ENCODE measurements around the gene TNFRSF11A. TPM values are rescaled to one million over a fixed set of nuclear protein-coding genes. Genes with fewer than 3 reads are reported as not detected.

The TNFRSF11A gene
- total RNA-seq, 4 donors from 2014 or later = 1.4 to 3.2 (median 1.8) TPM; not detected in 1

GRCh38 chr18:62396967-62397366 is 71.9 kb downstream of the TNFRSF11A start:
- TF ChIP-seq CTCF (IDR thresholded peaks at IDR 0.05 in 4 of 5, conservative IDR thresholded peaks at IDR 0.05 in 1 of 5) (no peak), POLR2A (IDR thresholded peaks at IDR 0.05) (no peak)
- no peaks in the 10 kb centered on the region for H3K4me1 ChIP-seq
- no peak overlapping the region for H3K4me3 ChIP-seq
- intact Hi-C loops (cut with DNase I; ENCODE audit: low total_unique reads) (no loop called here), in situ Hi-C loops (cut with MboI; ENCODE audit: low sequenced_read_pairs in 4 of 4) (no loop called here)
- no peaks in the 10 kb centered on the region for H3K36me3 ChIP-seq
- no peak overlapping the region for H3K27ac ChIP-seq
- DNase-seq (no peak), ATAC-seq (no peak)
- no peaks in the 10 kb centered on the region for H3K9me3 ChIP-seq
- H3K27me3 ChIP-seq = no peaks in the 10 kb centered on the region

- DNase-seq (no peak), ATAC-seq (no peak)
- in situ Hi-C loops (cut with MboI; ENCODE audit: low sequenced_read_pairs in 4 of 4) (no loop called here), intact Hi-C loops (cut with DNase I; ENCODE audit: low total_unique reads) (no loop called here)
- Histone ChIP-seq H3K9me3 (no peaks in the 10 kb centered on the region), H3K27ac (no peak overlapping the region), H3K36me3 (no peaks in the 10 kb centered on the region), H3K4me3 (no peak overlapping the region), H3K4me1 (no peaks in the 10 kb centered on the region), H3K27me3 (no peaks in the 10 kb centered on the region)
- no peak for TF ChIP-seq CTCF (IDR thresholded peaks at IDR 0.05 in 4 of 5, conservative IDR thresholded peaks at IDR 0.05 in 1 of 5)
- TF ChIP-seq POLR2A (IDR thresholded peaks at IDR 0.05) = no peak
Observed at GRCh38 chr18:62398291-62398690, 73.2 kb downstream of the TNFRSF11A start.

GRCh38 chr18:62399276-62399675 is 74.2 kb downstream of the TNFRSF11A start:
- no peaks in the 10 kb centered on the region for H3K9me3 ChIP-seq
- in situ Hi-C loops (cut with MboI; ENCODE audit: low sequenced_read_pairs in 4 of 4) (no loop called here), intact Hi-C loops (cut with DNase I; ENCODE audit: low total_unique reads) (no loop called here)
- ATAC-seq (no peak), DNase-seq (no peak)
- no peak overlapping the region for H3K4me3 ChIP-seq
- H3K27me3 ChIP-seq = no peaks in the 10 kb centered on the region
- no peaks in the 10 kb centered on the region for H3K4me1 ChIP-seq
- TF ChIP-seq CTCF (IDR thresholded peaks at IDR 0.05 in 4 of 5, conservative IDR thresholded peaks at IDR 0.05 in 1 of 5) (no peak), POLR2A (IDR thresholded peaks at IDR 0.05) (no peak)
- H3K36me3 ChIP-seq = no peaks in the 10 kb centered on the region
- H3K27ac ChIP-seq = no peak overlapping the region

- H3K27ac ChIP-seq = no peak overlapping the region
- ATAC-seq = no peak
- H3K27me3 ChIP-seq = no peaks in the 10 kb centered on the region
- H3K4me3 ChIP-seq = no peak overlapping the region
- intact Hi-C loops (cut with DNase I; ENCODE audit: low total_unique reads) (no loop called here), in situ Hi-C loops (cut with MboI; ENCODE audit: low sequenced_read_pairs in 4 of 4) (no loop called here)
- no peaks in the 10 kb centered on the region for H3K4me1 ChIP-seq
- DNase-seq = no peak
- no peaks in the 10 kb centered on the region for H3K36me3 ChIP-seq
- no peak for TF ChIP-seq POLR2A (IDR thresholded peaks at IDR 0.05)
- TF ChIP-seq CTCF (IDR thresholded peaks at IDR 0.05 in 4 of 5, conservative IDR thresholded peaks at IDR 0.05 in 1 of 5) = no peak
- no peaks in the 10 kb centered on the region for H3K9me3 ChIP-seq
Observed at GRCh38 chr18:62399781-62400308, 74.7 kb downstream of the TNFRSF11A start.

GRCh38 chr18:62400916-62401315 is 75.8 kb downstream of the TNFRSF11A start:
- in situ Hi-C loops (cut with MboI; ENCODE audit: low sequenced_read_pairs in 4 of 4) = no loop called here
- TF ChIP-seq CTCF (IDR thresholded peaks at IDR 0.05 in 4 of 5, conservative IDR thresholded peaks at IDR 0.05 in 1 of 5) = no peak
- H3K4me1 ChIP-seq = no peaks in the 10 kb centered on the region

More at GRCh38 chr18:62400916-62401315, 75.8 kb downstream of the TNFRSF11A start:
- no peak overlapping the region for H3K4me3 ChIP-seq
- no peak overlapping the region for H3K27ac ChIP-seq
- H3K27me3 ChIP-seq = no peaks in the 10 kb centered on the region
- intact Hi-C loops (cut with DNase I; ENCODE audit: low total_unique reads) = no loop called here
- no peaks in the 10 kb centered on the region for H3K36me3 ChIP-seq
- ATAC-seq (no peak), DNase-seq (no peak)
- no peaks in the 10 kb centered on the region for H3K9me3 ChIP-seq

Data from gastrocnemius medialis (tissue), 4 donors.